HG03558 (cell line): ENCODE results near the gene CRABP2.

Source experiments
- ATAC-seq: cut with Tn5 transposase; IDR thresholded peaks from one replicate; pipeline ENCODE4 v1.9.1; 2021; ENCODE audit warnings: moderate number of reproducible peaks; ENCODE audit not compliant: unreplicated experiment; ENCODE audit errors: extremely low read depth

Gene CRABP2

DNA sequence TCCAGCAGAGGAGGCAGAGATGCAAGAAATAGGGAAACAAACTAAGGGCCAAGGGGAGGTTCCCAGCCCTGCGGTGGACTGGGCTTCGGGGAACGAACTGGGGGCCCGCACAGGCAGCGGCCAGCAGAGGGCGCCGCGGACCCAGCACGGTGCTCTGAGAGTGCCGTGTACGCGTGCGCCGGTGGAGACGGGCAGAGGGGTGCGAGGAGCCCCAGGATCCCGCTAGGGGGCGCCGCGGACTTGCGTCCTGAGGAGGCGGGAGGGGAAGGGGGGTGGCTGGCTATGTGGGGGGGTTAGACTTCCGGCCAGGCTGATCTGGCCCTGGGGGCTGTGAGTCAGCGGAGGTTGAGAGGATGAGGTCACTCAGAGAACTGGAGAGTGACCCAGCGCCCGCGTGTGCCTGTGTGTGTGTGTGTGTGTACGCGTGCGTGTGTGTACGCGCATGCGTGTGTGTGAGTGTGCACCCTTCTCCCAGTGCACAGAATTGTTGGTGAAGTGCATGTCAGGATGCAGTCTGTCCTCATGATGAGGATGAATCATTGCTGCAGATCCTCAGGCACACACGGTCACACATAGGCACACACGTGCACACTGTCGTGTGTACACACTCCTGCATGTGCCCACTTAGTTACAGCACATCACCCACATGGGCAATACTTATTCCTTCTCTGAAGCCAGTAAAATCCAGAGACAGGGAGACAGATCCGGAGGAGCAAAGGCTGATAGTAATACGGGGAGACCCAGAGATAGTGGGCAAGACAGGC, 45.2 kb downstream of the CRABP2 start:
- ATAC-seq: peak; percentile 56

DNA sequence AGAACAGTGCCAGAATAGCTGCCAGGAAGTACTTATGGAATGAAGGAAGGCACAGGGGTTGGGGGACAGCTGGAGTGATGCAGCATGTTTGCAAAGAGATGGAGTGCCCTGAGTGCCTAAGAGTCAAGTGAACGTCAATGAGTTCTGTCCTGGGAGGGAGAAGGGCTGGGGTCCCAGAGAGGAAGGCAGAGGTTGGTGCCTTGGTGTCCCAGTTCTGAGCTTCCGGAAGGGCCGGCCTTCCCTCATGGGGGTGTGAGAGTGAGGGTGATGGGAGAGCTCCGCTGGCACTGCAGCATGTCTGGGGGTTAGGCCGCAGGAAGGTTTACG, 45.8 kb downstream of the CRABP2 start:
- no peak for ATAC-seq

DNA sequence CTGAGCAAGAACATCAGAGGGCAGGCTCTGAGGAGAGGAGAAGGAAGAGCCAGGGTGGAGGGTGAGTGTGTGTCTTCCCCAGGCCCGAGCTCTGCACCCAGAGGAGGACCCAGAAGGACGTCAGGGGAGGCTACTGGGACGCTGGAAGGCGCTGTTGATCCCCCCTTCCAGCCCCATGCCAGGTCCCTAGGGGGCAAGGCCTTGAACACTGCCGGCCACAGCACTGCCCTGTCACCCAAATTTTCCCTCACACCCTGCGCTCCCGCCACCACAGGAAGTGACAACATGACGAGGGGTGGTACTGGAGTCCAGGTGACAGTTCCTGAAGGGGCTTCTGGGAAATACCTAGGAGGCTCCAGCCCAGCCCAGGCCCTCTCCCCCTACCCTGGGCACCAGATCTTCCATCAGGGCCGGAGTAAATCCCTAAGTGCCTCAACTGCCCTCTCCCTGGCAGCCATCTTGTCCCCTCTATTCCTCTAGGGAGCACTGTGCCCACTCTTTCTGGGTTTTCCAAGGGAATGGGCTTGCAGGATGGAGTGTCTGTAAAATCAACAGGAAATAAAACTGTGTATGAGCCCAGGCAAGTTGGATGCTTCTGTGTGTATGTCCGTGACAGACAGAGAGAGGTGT, 46.3 kb downstream of the CRABP2 start:
- ATAC-seq: no peak

- no peak for ATAC-seq
Observed at GRCh38 chr1:156658496-156658895, 46.9 kb downstream of the CRABP2 start.

DNA sequence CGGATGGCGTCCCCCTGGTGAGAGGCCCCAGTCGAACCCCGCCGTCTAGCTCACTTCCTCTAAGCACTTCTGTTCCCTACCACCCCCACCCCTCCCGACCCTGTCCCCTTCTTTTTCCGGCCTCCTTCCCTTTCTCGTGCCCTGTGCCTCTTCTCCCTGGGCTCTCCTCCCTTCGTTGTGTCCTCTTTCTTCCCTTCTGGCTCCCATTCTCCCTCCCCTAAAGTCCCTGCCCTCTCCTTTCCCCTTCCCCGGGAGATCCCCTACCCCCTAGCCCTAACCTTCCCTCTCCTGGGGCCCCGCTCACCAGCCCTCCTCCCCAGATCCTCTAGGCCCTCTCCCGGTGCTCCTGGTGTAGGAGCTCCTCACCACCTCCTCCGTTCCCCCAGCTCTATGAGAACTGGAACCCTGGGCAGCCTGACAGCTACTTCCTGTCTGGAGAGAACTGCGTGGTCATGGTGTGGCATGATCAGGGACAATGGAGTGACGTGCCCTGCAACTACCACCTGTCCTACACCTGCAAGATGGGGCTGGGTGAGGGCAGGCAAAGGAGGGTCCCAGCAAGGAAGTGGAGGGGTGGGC, 47.6 kb downstream of the CRABP2 start:
- ATAC-seq: no peak

GRCh38 chr1:156656806-156657740, 48.3 kb downstream of the CRABP2 start:
- no peak for ATAC-seq

GRCh38 chr1:156655904-156656516, 49.4 kb downstream of the CRABP2 start:
- no peak for ATAC-seq

- ATAC-seq: no peak
Observed at GRCh38 chr1:156655151-156655903, 50.1 kb downstream of the CRABP2 start.

- no peak for ATAC-seq
Observed at GRCh38 chr1:156654700-156655099, 50.7 kb downstream of the CRABP2 start.

DNA sequence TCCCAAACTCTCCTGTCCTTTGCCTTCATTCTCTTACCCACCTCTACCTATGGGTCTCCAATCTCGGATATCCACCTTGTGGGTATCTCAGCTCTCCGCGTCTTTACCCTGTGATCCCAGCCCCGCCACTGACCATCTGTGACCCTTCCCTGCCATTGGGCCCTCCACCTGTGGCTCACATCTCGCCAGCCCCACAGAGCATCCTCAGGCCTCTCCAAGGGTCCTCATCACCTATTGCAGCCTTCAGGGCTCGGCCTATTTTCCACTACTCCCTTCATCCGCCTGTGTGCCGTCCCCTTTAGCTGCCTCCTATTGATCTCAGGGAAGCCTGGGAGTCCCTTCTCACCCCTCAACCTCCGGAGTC, 52.4 kb downstream of the CRABP2 start:
- ATAC-seq: no peak

- no peak for ATAC-seq
Observed at GRCh38 chr1:156652131-156652991, 53.0 kb downstream of the CRABP2 start.
